Measurements from ENCODE around the gene GRIP2. TPM values are rescaled to one million over a fixed set of nuclear protein-coding genes. Genes with fewer than 3 reads are reported as not detected.

Gene GRIP2
- total RNA-seq, 2 experiments from 2014 or later = not detected

- Mint-ChIP-seq H3K27me3 (no peaks in the 10 kb centered on the region), H3K27ac (no peak overlapping the region), H3K4me1 (no peaks in the 10 kb centered on the region), H3K36me3 (peaks cover 5% of the 10 kb centered on the region), H3K4me3 (no peak overlapping the region), H3K9me3 (no peaks in the 10 kb centered on the region)
- DNase-seq = no peak
These were observed 53.7 kb downstream of the GRIP2 start for GRCh38 chr3:14486460-14486859.

- Mint-ChIP-seq H3K36me3 (peaks cover 7% of the 10 kb centered on the region), H3K27me3 (no peaks in the 10 kb centered on the region), H3K9me3 (no peaks in the 10 kb centered on the region), H3K4me3 (no peak overlapping the region), H3K27ac (no peak overlapping the region), H3K4me1 (no peaks in the 10 kb centered on the region)
- DNase-seq = no peak
These were observed 54.2 kb downstream of the GRIP2 start for GRCh38 chr3:14485981-14486380.

- peaks cover 8% of the 10 kb centered on the region for H3K36me3 Mint-ChIP-seq
- H3K27me3 Mint-ChIP-seq = no peaks in the 10 kb centered on the region
- DNase-seq = no peak
- H3K27ac Mint-ChIP-seq = no peak overlapping the region
- H3K4me1 Mint-ChIP-seq = no peaks in the 10 kb centered on the region
- no peaks in the 10 kb centered on the region for H3K9me3 Mint-ChIP-seq
- H3K4me3 Mint-ChIP-seq = no peak overlapping the region
These were observed 55.4 kb downstream of the GRIP2 start for GRCh38 chr3:14484741-14485140.

DNA sequence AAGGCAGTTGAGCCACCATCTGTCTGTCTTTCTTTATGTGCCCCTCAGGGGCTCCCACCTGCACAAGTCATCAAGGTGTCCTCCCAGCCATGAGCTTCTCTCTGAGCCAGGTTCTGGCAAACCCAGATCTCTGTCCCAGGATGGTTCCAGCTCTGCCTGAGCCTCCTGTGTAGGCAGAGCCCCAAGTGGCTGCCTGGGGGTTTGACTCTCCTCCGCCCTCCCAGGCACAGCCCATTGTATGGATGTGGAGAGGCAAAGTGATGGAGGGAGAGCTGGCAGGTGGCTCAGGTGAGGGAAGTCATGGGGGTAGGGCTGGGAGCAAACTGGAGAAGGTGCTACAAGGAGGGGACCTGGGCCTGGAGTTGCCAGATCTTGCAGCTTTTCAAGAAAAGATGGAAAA is 56.9 kb downstream of the GRIP2 start:
- Mint-ChIP-seq H3K9me3 (no peaks in the 10 kb centered on the region), H3K4me3 (no peak overlapping the region), H3K27ac (no peak overlapping the region), H3K4me1 (no peaks in the 10 kb centered on the region), H3K36me3 (peaks cover 9% of the 10 kb centered on the region), H3K27me3 (no peaks in the 10 kb centered on the region)
- no peak for DNase-seq

GRCh38 chr3:14482271-14482721 is 57.8 kb downstream of the GRIP2 start:
- no peak overlapping the region for H3K27ac Mint-ChIP-seq
- H3K36me3 Mint-ChIP-seq = peaks cover 13% of the 10 kb centered on the region
- H3K9me3 Mint-ChIP-seq = no peaks in the 10 kb centered on the region
- DNase-seq = no peak
- H3K4me3 Mint-ChIP-seq = no peak overlapping the region
- H3K4me1 Mint-ChIP-seq = no peaks in the 10 kb centered on the region
- no peaks in the 10 kb centered on the region for H3K27me3 Mint-ChIP-seq

DNA sequence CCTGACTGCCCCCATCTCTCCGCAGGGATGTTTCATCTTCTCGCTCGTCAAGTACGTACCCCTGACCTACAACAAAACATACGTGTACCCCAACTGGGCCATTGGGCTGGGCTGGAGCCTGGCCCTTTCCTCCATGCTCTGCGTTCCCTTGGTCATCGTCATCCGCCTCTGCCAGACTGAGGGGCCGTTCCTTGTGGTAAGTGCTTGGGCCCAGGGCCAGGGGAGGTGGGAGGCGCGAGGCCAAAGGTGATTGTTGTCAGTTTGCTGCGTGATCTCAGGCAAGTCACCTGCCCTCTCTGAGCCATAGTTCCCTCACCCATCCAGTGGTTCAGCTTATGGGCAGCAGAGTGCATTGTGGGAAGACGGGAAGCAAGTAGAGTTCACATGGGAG is 58.5 kb downstream of the GRIP2 start:
- Mint-ChIP-seq H3K27me3 (no peaks in the 10 kb centered on the region), H3K36me3 (peaks cover 13% of the 10 kb centered on the region), H3K9me3 (no peaks in the 10 kb centered on the region), H3K27ac (no peak overlapping the region), H3K4me3 (no peak overlapping the region), H3K4me1 (no peaks in the 10 kb centered on the region)
- no peak for DNase-seq

DNA sequence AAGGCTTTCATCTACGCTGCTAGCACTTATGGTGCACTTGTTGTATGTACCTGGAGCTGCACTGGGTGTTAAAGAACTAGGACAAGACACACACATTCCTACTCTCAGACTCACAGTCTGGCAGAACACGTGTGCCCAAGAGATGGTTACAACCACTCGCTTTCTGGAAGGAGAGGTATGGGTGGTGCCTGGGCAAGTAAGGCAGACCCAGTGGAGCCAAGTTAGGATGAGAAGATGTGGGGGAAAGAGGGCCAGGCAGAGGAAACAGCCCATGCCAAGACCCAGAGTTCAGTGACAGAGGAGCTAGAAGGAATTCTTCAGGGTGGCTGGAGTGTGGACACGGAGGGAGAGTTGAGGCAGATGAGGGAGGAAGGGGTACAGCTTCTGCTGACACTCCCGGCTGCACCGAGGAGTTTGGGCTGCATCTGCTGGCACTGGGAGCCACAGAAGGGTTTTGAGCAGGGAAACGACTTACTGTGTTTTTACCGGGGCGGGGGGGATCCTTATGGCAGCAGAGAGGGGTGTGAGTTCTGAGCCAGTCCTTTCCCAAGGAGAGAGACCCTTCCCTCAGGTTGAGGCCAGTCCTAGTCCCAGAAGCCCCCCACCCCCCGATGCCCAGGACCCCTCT is 59.0 kb downstream of the GRIP2 start:
- H3K27me3 Mint-ChIP-seq = no peaks in the 10 kb centered on the region
- no peak for DNase-seq
- no peak overlapping the region for H3K27ac Mint-ChIP-seq
- H3K36me3 Mint-ChIP-seq = peaks cover 13% of the 10 kb centered on the region
- H3K4me1 Mint-ChIP-seq = no peaks in the 10 kb centered on the region
- no peak overlapping the region for H3K4me3 Mint-ChIP-seq
- H3K9me3 Mint-ChIP-seq = no peaks in the 10 kb centered on the region

DNA sequence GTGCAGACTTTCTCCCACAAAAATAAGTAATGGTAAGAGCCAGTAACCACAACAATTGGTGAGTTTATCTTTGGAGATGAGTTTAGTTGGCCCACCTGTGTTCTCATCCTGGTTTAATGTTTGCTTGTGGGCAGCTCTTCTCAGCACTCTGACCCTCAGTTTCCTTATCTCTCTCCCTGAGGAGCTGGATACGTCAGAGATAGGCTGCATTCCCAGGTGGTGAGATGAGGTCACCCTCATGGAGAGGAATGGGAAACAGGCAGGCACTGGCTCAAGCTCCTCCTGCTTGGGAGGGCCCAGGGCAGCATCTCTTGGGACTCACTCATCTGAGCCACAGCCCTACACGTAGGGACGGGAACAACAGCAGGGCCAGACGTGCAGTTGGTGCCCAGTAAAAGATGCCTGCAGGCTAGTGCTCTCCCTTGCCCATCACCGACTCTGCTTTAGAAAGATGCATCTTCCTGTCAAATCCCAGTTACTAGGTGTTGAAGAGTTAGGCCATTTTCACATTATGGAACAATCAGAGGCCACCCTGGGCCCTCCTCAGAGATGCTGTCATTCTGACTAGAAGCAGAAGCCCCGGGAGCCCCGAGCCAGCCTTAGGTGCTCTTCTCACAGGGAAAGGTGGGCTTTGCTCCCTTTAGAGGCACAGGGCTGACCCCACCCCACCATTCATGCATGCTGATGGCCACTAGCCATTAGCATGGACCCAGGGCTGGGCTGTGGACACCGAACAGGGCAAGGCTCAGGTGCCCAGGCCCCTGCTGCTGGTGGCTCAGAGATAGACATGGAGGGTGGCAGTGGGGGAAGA is 59.7 kb downstream of the GRIP2 start:
- H3K27ac Mint-ChIP-seq = no peak overlapping the region
- no peaks in the 10 kb centered on the region for H3K9me3 Mint-ChIP-seq
- no peaks in the 10 kb centered on the region for H3K4me1 Mint-ChIP-seq
- peaks cover 13% of the 10 kb centered on the region for H3K36me3 Mint-ChIP-seq
- no peak overlapping the region for H3K4me3 Mint-ChIP-seq
- DNase-seq = no peak
- H3K27me3 Mint-ChIP-seq = no peaks in the 10 kb centered on the region

DNA sequence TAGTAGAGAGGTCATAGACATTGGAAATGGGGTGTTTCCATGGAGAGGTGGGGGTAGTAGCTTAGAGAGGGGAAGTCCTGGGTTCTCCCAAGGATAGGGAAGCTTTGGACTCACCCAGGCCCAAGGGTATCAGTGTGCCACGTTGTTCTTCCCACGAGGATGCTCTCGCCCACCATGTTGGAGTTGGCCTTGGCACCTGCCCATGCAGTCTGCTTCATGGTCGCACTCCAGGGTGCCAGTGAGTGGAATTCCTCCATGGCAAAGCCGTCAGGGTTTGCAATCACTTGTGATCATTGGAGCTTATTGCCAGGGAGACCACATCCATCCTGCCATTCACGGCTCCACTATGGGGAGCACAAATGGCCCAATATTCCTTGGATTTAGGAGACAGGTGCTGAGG is 60.6 kb downstream of the GRIP2 start:
- H3K4me3 Mint-ChIP-seq = no peak overlapping the region
- no peak for DNase-seq
- no peaks in the 10 kb centered on the region for H3K9me3 Mint-ChIP-seq
- no peaks in the 10 kb centered on the region for H3K27me3 Mint-ChIP-seq
- peaks cover 13% of the 10 kb centered on the region for H3K36me3 Mint-ChIP-seq
- no peaks in the 10 kb centered on the region for H3K4me1 Mint-ChIP-seq
- H3K27ac Mint-ChIP-seq = no peak overlapping the region

DNA sequence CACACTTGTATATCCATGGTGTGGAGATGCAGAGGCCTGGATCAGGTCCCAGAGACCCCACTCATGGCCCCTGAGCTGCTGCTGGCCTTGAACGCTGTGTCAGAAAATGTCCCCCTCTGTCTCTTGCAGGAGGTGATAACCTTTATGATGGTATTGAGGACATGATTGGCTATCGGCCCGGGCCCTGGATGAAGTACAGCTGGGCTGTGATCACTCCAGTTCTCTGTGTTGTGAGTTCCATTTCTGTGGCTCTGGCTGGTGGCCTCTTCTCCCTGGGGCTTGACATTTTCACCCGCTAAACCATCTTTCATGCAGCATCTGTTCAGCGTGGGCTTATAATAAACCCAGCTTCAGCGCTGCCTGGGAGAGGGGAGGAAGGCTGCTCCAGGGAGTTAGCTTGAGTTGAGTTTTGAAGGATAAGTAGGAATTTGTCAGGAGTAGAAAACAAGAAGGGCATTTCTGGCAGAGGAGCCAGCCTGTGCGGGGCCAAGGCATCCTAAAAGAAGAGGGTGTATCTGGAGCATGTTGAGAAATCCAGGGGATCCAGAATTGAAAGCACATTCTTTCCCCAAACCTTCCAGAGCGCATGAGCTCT is 61.1 kb downstream of the GRIP2 start:
- H3K27ac Mint-ChIP-seq = no peak overlapping the region
- H3K4me1 Mint-ChIP-seq = no peaks in the 10 kb centered on the region
- H3K27me3 Mint-ChIP-seq = no peaks in the 10 kb centered on the region
- no peak overlapping the region for H3K4me3 Mint-ChIP-seq
- no peak for DNase-seq
- peaks cover 13% of the 10 kb centered on the region for H3K36me3 Mint-ChIP-seq
- no peaks in the 10 kb centered on the region for H3K9me3 Mint-ChIP-seq

DNA sequence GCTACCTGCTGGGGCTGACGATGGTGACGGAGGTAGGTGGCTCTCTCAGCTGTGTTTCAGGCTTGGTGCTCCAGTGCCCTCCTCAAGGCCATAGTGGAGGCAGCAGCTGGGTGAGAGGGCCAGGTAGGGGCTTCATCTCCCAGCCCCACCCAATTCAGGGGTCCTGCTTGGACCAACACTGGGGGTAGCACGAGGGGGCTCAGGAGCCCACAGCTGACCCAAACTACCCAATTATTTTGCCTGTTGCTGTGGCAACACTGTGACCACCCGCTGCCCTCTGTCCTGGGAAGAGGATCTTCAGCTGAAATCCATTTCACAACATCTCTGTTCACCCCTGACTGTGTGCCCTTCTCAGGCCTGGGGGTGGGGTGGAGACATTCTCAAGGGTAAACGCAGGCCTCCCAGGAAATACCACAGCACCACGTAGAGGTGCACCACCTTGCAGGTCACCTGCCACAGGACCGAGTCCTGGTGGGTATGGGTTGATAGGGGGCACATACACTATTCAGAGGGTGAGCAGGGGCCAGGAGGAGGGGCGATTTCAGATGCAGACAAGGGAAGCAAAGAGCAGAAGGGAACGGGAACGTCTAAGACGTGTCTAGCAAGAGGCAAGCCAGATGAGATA is 62.7 kb downstream of the GRIP2 start:
- no peak for DNase-seq
- Mint-ChIP-seq H3K27me3 (no peaks in the 10 kb centered on the region), H3K4me1 (no peaks in the 10 kb centered on the region), H3K4me3 (no peak overlapping the region), H3K9me3 (no peaks in the 10 kb centered on the region), H3K27ac (no peak overlapping the region), H3K36me3 (peaks cover 16% of the 10 kb centered on the region)

DNA sequence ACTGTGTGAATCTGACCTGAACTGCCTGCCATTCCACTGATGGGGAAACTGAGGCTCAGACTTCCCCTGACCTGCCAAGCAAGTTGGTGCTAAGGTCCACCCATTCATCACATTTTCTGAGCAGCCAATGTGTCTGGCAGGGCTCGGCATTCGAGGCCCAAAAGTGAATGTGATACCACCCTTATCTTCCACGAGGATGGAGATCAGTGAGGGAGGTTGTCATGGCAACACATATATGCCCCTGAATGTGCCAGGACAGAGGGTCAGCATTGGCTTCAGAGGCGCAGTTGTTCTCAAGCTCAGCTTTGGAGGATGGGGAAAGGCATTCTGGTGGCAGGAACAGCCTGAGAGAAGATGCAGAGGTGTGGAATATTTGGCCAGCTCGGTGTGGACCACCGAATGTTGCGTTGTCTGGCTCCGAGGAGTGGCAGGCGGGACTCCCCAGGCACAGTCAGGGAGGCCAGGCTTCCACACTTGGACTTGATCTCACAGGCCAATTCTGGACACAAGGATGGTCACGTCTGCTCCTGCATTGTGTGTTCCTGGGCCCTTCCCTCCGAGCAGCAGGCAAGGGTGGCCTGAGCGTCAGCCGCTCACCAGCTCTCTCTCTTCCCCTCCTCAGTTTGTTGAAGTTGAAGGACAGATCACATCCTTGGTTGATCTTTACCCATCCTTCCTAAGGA is 63.4 kb downstream of the GRIP2 start:
- no peak overlapping the region for H3K27ac Mint-ChIP-seq
- DNase-seq = no peak
- no peaks in the 10 kb centered on the region for H3K4me1 Mint-ChIP-seq
- no peaks in the 10 kb centered on the region for H3K9me3 Mint-ChIP-seq
- no peaks in the 10 kb centered on the region for H3K27me3 Mint-ChIP-seq
- peaks cover 20% of the 10 kb centered on the region for H3K36me3 Mint-ChIP-seq
- H3K4me3 Mint-ChIP-seq = no peak overlapping the region

- no peak overlapping the region for H3K27ac Mint-ChIP-seq
- DNase-seq = no peak
- peaks cover 15% of the 10 kb centered on the region for H3K36me3 Mint-ChIP-seq
- H3K4me1 Mint-ChIP-seq = no peaks in the 10 kb centered on the region
- H3K9me3 Mint-ChIP-seq = no peaks in the 10 kb centered on the region
- H3K27me3 Mint-ChIP-seq = no peaks in the 10 kb centered on the region
- H3K4me3 Mint-ChIP-seq = no peak overlapping the region
These were observed 64.5 kb downstream of the GRIP2 start for GRCh38 chr3:14475621-14476020.

DNA sequence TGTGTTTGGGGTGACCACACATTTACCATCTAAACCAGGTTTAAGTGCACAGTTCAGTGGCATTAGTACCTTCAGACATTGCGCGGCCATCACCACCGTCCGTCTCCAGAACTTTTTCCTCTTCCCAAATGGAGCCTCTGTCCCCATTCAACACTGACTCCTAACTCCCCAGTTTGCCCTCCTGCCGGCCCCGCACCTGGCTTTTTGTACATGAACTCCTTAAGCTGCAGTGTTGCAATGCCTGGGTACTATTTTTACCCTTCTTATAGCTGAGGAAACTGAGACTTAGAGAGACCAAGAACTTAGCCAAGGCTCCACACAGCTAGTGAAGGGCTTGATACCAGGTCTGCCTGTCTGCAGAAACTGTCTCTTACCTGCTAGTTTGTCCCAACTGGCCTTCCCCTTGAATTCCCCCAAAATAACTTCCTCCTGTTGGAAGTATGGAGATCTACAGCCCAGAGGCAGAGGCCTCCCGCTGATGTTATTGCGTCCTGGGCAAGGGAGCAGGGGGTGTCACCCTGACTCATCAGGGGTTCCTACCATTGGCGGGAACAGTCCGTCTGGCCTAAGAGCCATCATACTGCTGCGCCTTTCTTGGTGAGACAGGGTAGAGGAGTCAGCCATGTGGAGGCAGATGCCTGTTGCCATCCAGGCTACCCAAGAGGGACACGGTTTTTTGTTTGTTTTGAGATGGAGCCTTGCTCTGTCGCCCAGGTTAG is 65.6 kb downstream of the GRIP2 start:
- H3K9me3 Mint-ChIP-seq = no peaks in the 10 kb centered on the region
- DNase-seq = no peak
- no peaks in the 10 kb centered on the region for H3K4me1 Mint-ChIP-seq
- no peak overlapping the region for H3K27ac Mint-ChIP-seq
- H3K27me3 Mint-ChIP-seq = no peaks in the 10 kb centered on the region
- H3K36me3 Mint-ChIP-seq = peaks cover 17% of the 10 kb centered on the region
- no peak overlapping the region for H3K4me3 Mint-ChIP-seq
